ENCODE data around the gene ZNF778. TPM values are rescaled to one million over a fixed set of nuclear protein-coding genes. Genes with fewer than 3 reads are reported as not detected.

The ZNF778 gene
- total RNA-seq, 1 experiment from 2014 or later = 16.4 TPM

- Histone ChIP-seq H2BK120ac (ENCODE audit: low read depth, low read length, poor library complexity, severe bottlenecking) (no peak overlapping the region), H4K20me1 (ENCODE audit: control insufficient read depth, insufficient read depth, insufficient read length) (no peaks in the 10 kb centered on the region), H3K9ac (ENCODE audit: extremely low read depth, insufficient read length, low read length) (no peak overlapping the region), H3K27me3 (ENCODE audit: insufficient read depth, low read length) (no peaks in the 10 kb centered on the region), H2AFZ (ENCODE audit: low read length) (no peak overlapping the region), H3K14ac (ENCODE audit: insufficient read depth, low read length) (no peak overlapping the region), H4K5ac (ENCODE audit: insufficient read length, low read depth, low read length) (no peak overlapping the region), H3K79me2 (ENCODE audit: insufficient read depth, low read length) (no peaks in the 10 kb centered on the region; the same call in 1 of the 2 replicates), H2BK20ac (ENCODE audit: low read depth, low read length, poor library complexity, severe bottlenecking) (no peak overlapping the region), H2BK12ac (ENCODE audit: insufficient read length, low read depth, low read length) (no peak overlapping the region), H3K27ac (ENCODE audit: insufficient read length, low read depth, low read length) (no peak overlapping the region), H4K8ac (replicated peaks; ENCODE audit: insufficient read length, low read depth, low read length) (no peak overlapping the region), H3K79me1 (ENCODE audit: insufficient read depth, low read depth, low read length, poor library complexity, severe bottlenecking) (peaks cover 3% of the 10 kb centered on the region), H3K23me2 (ENCODE audit: insufficient read length, low read depth, low read length, poor library complexity, severe bottlenecking) (no peaks in the 10 kb centered on the region), H4K91ac (ENCODE audit: insufficient read length, low read depth, low read length) (no peak overlapping the region), H3T11ph (ENCODE audit: low read length) (no peak overlapping the region), H3K4me1 (ENCODE audit: insufficient read depth, low read length) (no peaks in the 10 kb centered on the region), H3K18ac (ENCODE audit: insufficient read length, low read depth, low read length) (no peak overlapping the region), H3K9me3 (ENCODE audit: control insufficient read depth, low read depth, low read length) (no peaks in the 10 kb centered on the region), H3K4ac (ENCODE audit: low read depth, low read length) (no peak overlapping the region), H2AK5ac (ENCODE audit: insufficient read length, low read length) (no peak overlapping the region), H3K4me2 (ENCODE audit: insufficient read depth, insufficient read length, low read length) (no peak overlapping the region), H2BK5ac (ENCODE audit: insufficient read length, low read length) (no peak overlapping the region), H2BK15ac (ENCODE audit: low read depth, low read length) (no peak overlapping the region), H3K23ac (ENCODE audit: insufficient read length, low read depth, low read length) (no peak overlapping the region), H3K56ac (ENCODE audit: insufficient read length, low read depth, low read length) (no peak overlapping the region)
- no CpG with 5 or more reads among the region's 18 CpGs for WGBS (ENCODE audit: extremely low coverage, insufficient read length, low lambda C conversion rate)
- H3K27ac Mint-ChIP-seq = no peak overlapping the region
- H3K27me3 Mint-ChIP-seq (ENCODE audit: low read depth) = no peaks in the 10 kb centered on the region
- no peaks in the 10 kb centered on the region for H3K4me1 Mint-ChIP-seq
- H3K36me3 Mint-ChIP-seq (ENCODE audit: insufficient read depth in 1 of 3, low read depth in 3 of 3) = peaks cover 11 to 25% (median 23%) of the 10 kb centered on the region in 3 experiments; a peak in 6 of 7 replicates
- no peak for DNase-seq
- no peaks in the 10 kb centered on the region for H3K9me3 Mint-ChIP-seq
- no peak for TF ChIP-seq CTCF (conservative IDR thresholded peaks at IDR 0.05)
- H3K4me3 Mint-ChIP-seq = no peak overlapping the region
Observed at GRCh38 chr16:89282523-89282922, 65.0 kb downstream of the ZNF778 start.
